ENCODE results near the gene ARMH1.
"Not testable (repeated sequence)": the region's sequence is repeated elsewhere in the genome, so short reads cannot be mapped to it uniquely, and the experiment has no call there.

Gene ARMH1

GRCh38 chr1:44644806-44645205 is 29.7 kb upstream of the ARMH1 start:
- no peak for DNase-seq (ENCODE audit: low read depth)

- no peak for DNase-seq (ENCODE audit: low read depth)
Observed at GRCh38 chr1:44645476-44646244, 28.9 kb upstream of the ARMH1 start.

- no peak for DNase-seq (ENCODE audit: low read depth)
Observed at GRCh38 chr1:44646261-44647110, 28.0 kb upstream of the ARMH1 start.

GRCh38 chr1:44647896-44648295 is 26.6 kb upstream of the ARMH1 start:
- DNase-seq (ENCODE audit: low read depth) = no peak

GRCh38 chr1:44648529-44649250 is 25.8 kb upstream of the ARMH1 start:
- no peak for DNase-seq (ENCODE audit: low read depth)

- no peak for DNase-seq (ENCODE audit: low read depth)
Observed at GRCh38 chr1:44649788-44650158, 24.7 kb upstream of the ARMH1 start.

- DNase-seq (ENCODE audit: low read depth) = no peak
Observed at GRCh38 chr1:44650159-44650831, 24.2 kb upstream of the ARMH1 start.

- DNase-seq (ENCODE audit: low read depth) = no peak
Observed at GRCh38 chr1:44651069-44651468, 23.4 kb upstream of the ARMH1 start.

GRCh38 chr1:44652445-44653106 is 21.9 kb upstream of the ARMH1 start:
- peak; percentile 73 for DNase-seq (ENCODE audit: low read depth)

- no peak for DNase-seq (ENCODE audit: low read depth)
Observed at GRCh38 chr1:44653107-44653964, 21.2 kb upstream of the ARMH1 start.

GRCh38 chr1:44654621-44655187 is 19.8 kb upstream of the ARMH1 start:
- no peak for DNase-seq (ENCODE audit: low read depth)

- DNase-seq (ENCODE audit: low read depth) = no peak
Observed at GRCh38 chr1:44655609-44656008, 18.9 kb upstream of the ARMH1 start.

GRCh38 chr1:44659566-44659965 is 14.9 kb upstream of the ARMH1 start:
- DNase-seq (ENCODE audit: low read depth) = no peak

GRCh38 chr1:44660176-44660575 is 14.3 kb upstream of the ARMH1 start:
- DNase-seq (ENCODE audit: low read depth) = no peak

- DNase-seq (ENCODE audit: low read depth) = no peak
Observed at GRCh38 chr1:44661781-44662682, 12.5 kb upstream of the ARMH1 start.

GRCh38 chr1:44662683-44663030 is 11.9 kb upstream of the ARMH1 start:
- DNase-seq (ENCODE audit: low read depth) = no peak

- DNase-seq (ENCODE audit: low read depth) = no peak
Observed at GRCh38 chr1:44663417-44663816, 11.1 kb upstream of the ARMH1 start.

GRCh38 chr1:44664730-44665370 is 9.7 kb upstream of the ARMH1 start:
- DNase-seq (ENCODE audit: low read depth) = no peak

GRCh38 chr1:44666719-44667118 is 7.8 kb upstream of the ARMH1 start:
- DNase-seq (ENCODE audit: low read depth) = not testable (repeated sequence)

Measured in stimulated activated CD8-positive, alpha-beta memory T cell treated with anti-CD3 and anti-CD28 coated beads, Interleukin-7, amount 100 ng/mL, for 24 hours (primary cell).